Measurements from ENCODE around the gene DCUN1D4. TPM values are rescaled to one million over a fixed set of nuclear protein-coding genes. Genes with fewer than 3 reads are reported as not detected.

Gene DCUN1D4
- total RNA-seq (10 to 100 TPM; 35.2 to 86.0 TPM), polyA plus RNA-seq (ENCODE audit: insufficient read length in 2 of 2) (10 to 100 TPM; 45.8 to 52.1 TPM)
- long read RNA-seq, donor 1, full-length matches to known transcripts: 11 of 18 reads
- long read RNA-seq, donor 1, partial matches to known transcripts: 7 of 18 reads
- long read RNA-seq, donor 1, other reads (novel, unspliced or antisense): 0 of 18 reads
- long read RNA-seq, donor 2, full-length matches to known transcripts: 3 of 3 reads
- long read RNA-seq, donor 2, partial matches to known transcripts: 0 of 3 reads
- long read RNA-seq, donor 2, other reads (novel, unspliced or antisense): 0 of 3 reads
- long read RNA-seq, donor 3, full-length matches to known transcripts: 3 of 3 reads
- long read RNA-seq, donor 3, partial matches to known transcripts: 0 of 3 reads
- long read RNA-seq, donor 3, other reads (novel, unspliced or antisense): 0 of 3 reads
- long read RNA-seq, donor 4, full-length matches to known transcripts: 6 of 6 reads
- long read RNA-seq, donor 4, partial matches to known transcripts: 0 of 6 reads
- long read RNA-seq, donor 4, other reads (novel, unspliced or antisense): 0 of 6 reads

DNA sequence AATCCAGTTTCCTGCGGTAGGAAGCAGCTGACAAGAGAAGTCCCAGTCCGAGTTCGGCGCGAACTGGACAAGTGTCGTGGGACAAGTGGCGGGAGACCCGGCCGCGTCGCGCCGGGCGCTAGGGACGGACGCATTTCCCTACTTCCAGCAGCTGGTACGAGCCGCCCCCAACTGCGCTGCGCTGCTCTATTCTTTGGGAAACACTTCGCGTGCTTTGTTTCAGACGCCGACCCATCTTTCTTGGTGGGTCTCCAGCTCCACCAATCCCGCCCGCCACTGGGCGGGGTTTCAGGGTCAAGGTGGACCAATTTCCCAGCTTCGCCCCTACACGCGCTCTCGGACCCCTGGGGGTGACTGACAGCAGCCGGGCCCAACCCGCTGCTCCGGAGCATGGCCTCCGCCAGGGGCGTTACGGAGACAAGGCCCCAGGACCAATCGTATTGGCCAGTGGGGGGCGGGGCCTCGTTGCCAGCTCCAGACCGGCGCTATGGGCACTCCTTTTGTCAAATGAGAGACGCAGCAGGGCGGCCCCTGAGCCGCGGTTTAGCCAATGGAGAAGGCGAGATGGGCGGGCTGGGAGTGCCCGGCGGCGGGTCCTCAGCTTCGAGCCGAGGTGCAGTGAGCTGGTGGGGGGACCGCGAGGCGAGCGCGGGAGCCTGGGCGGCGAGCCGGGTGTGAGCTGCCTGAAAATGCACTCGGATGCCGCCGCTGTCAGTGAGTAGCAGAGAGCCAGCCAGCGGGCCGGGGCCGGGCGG is at the start of gene DCUN1D4:
Gene DCUN1D4 (plus strand): TSS at position 600 of the 755 bp plus-strand sequence. CDS start 90 bp downstream, at position 690.
- peak; percentile 94 to 100 (median 98) for DNase-seq (ENCODE audit: low read depth in 4 of 6, low spot score in 6 of 6)
- H3K27ac ChIP-seq (ENCODE audit: low read depth, low read length): peak within 1 kb of the TSS; percentile 86
- H3K36me3 ChIP-seq (ENCODE audit: control insufficient read depth, insufficient read depth, low read length): no peaks in the 10 kb centered on the region
- H3K4me3 ChIP-seq (ENCODE audit: low read depth, low read length): peak within 1 kb of the TSS; percentile 86
- no peaks in the 10 kb centered on the region for H3K9me3 ChIP-seq (ENCODE audit: control insufficient read depth, insufficient read depth, low read length)
- WGBS (ENCODE audit: insufficient coverage): under 1% methylated on average over 68 of the region's 68 CpGs
- H3K27me3 ChIP-seq (ENCODE audit: control insufficient read depth, insufficient read depth, low read length): no peaks in the 10 kb centered on the region
- peaks cover 9% of the 10 kb centered on the region for H3K4me1 ChIP-seq (ENCODE audit: control insufficient read depth, insufficient read depth, low read length)

DNA sequence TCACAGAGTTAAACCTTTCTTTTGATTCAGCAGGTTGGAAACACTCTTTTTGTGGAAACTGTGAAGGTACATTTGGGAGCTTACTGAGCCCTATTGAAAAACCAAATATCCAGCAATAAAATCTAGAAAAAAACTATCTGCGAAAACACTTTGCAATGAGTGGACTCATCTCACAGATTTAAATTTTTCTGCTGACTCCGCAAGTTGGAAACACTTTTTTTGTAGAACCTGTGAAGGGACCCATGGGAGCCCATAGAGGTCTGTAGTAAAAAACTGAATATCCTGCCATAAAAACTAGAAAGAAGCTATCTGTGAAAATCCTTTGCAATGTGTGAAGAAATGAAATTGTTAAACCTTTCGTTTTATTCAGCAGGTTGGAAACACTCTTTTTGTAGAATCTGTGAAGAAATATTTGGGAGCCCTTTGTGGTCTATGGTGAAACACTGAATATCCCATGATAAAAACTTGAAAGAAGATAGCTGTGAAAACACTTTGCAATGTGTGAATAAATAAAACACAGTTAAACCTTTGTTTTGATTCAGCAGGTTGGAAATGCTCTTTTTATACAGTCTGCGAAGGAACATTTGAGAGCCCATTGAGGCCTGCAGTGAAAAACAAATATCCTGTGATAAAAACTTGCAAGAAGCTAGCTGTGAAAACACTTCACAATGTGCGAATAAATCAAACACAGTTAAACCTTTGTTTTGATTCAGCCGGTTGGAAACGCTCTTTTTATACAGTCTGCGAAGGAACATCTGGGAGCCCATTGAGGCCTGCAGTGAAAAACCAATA is 22.3 kb upstream of the DCUN1D4 start:
- WGBS (ENCODE audit: insufficient coverage): 50% methylated on average over 1 of the region's 8 CpGs
- no peaks in the 10 kb centered on the region for H3K4me1 ChIP-seq (ENCODE audit: control insufficient read depth, insufficient read depth, low read length)

GRCh38 chr4:51825341-51825740 is 17.6 kb upstream of the DCUN1D4 start:
- Histone ChIP-seq H3K4me1 (ENCODE audit: control insufficient read depth, insufficient read depth, low read length) (no peaks in the 10 kb centered on the region), H3K4me3 (ENCODE audit: low read depth, low read length) (no peak overlapping the region), H3K9me3 (ENCODE audit: control insufficient read depth, insufficient read depth, low read length) (no peaks in the 10 kb centered on the region), H3K27ac (ENCODE audit: low read depth, low read length) (no peak overlapping the region), H3K36me3 (ENCODE audit: control insufficient read depth, insufficient read depth, low read length) (no peaks in the 10 kb centered on the region), H3K27me3 (ENCODE audit: control insufficient read depth, insufficient read depth, low read length) (no peaks in the 10 kb centered on the region)
- no peak for DNase-seq (ENCODE audit: low read depth in 4 of 6, low spot score in 6 of 6)
- no CpG with 5 or more reads among the region's 5 CpGs for WGBS (ENCODE audit: insufficient coverage)

More for the DNA sequence above, 22.3 kb upstream of the DCUN1D4 start:
- no peaks in the 10 kb centered on the region for H3K36me3 ChIP-seq (ENCODE audit: control insufficient read depth, insufficient read depth, low read length)
- peaks cover 3% of the 10 kb centered on the region for H3K9me3 ChIP-seq (ENCODE audit: control insufficient read depth, insufficient read depth, low read length)
- H3K27ac ChIP-seq (ENCODE audit: low read depth, low read length): no peak overlapping the region
- H3K27me3 ChIP-seq (ENCODE audit: control insufficient read depth, insufficient read depth, low read length): no peaks in the 10 kb centered on the region
- DNase-seq (ENCODE audit: low read depth in 4 of 6, low spot score in 6 of 6): no peak
- H3K4me3 ChIP-seq (ENCODE audit: low read depth, low read length): no peak overlapping the region

DNA sequence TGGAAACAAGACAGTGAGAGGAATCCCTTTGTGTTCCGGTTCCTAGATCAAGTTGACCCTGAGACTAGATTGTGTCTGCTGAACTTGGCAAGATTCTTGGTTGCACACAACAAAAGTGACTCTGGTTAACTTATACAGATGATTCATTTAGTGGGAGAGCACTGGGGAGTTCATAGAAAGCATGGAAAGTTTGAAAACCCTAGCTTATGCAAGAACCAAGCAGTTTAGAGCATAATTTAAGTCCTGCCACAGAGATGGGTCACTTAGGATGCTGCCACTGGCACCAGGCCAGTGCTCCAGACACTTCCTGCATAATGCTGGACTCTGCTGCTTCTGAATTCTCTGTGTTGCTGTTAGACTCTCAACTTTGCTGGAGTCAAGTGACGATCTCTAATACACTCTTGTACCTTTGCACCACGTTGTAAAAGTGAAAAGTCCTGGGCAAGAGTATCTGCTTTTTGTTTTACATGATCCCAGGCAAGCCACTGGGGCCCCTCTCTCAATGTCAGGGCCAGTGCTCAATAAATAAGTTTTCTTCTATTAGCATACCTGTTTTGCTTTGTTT is 12.7 kb upstream of the DCUN1D4 start:
- no peak overlapping the region for H3K4me3 ChIP-seq (ENCODE audit: low read depth, low read length)
- no peaks in the 10 kb centered on the region for H3K36me3 ChIP-seq (ENCODE audit: control insufficient read depth, insufficient read depth, low read length)
- DNase-seq (ENCODE audit: low read depth in 4 of 6, low spot score in 6 of 6): no peak
- no peaks in the 10 kb centered on the region for H3K4me1 ChIP-seq (ENCODE audit: control insufficient read depth, insufficient read depth, low read length)
- no peaks in the 10 kb centered on the region for H3K9me3 ChIP-seq (ENCODE audit: control insufficient read depth, insufficient read depth, low read length)
- H3K27me3 ChIP-seq (ENCODE audit: control insufficient read depth, insufficient read depth, low read length): no peaks in the 10 kb centered on the region
- 60% methylated on average over 1 of the region's 3 CpGs for WGBS (ENCODE audit: insufficient coverage)
- no peak overlapping the region for H3K27ac ChIP-seq (ENCODE audit: low read depth, low read length)

GRCh38 chr4:51831133-51831532 is 11.8 kb upstream of the DCUN1D4 start:
- H3K4me3 ChIP-seq (ENCODE audit: low read depth, low read length): no peak overlapping the region
- DNase-seq (ENCODE audit: low read depth in 4 of 6, low spot score in 6 of 6): peak in 2 of 6 donors; percentile 26 to 40
- WGBS (ENCODE audit: insufficient coverage): no CpG with 5 or more reads among the region's 3 CpGs

GRCh38 chr4:51833236-51833635 is 9.7 kb upstream of the DCUN1D4 start:
- H3K27me3 ChIP-seq (ENCODE audit: control insufficient read depth, insufficient read depth, low read length): no peaks in the 10 kb centered on the region
- no peak for DNase-seq (ENCODE audit: low read depth in 4 of 6, low spot score in 6 of 6)
- no peak overlapping the region for H3K27ac ChIP-seq (ENCODE audit: low read depth, low read length)
- peaks cover 5% of the 10 kb centered on the region for H3K4me1 ChIP-seq (ENCODE audit: control insufficient read depth, insufficient read depth, low read length)
- no peaks in the 10 kb centered on the region for H3K9me3 ChIP-seq (ENCODE audit: control insufficient read depth, insufficient read depth, low read length)
- H3K4me3 ChIP-seq (ENCODE audit: low read depth, low read length): no peak overlapping the region
- no peaks in the 10 kb centered on the region for H3K36me3 ChIP-seq (ENCODE audit: control insufficient read depth, insufficient read depth, low read length)

More at GRCh38 chr4:51831133-51831532, 11.8 kb upstream of the DCUN1D4 start:
- Histone ChIP-seq H3K27ac (ENCODE audit: low read depth, low read length) (no peak overlapping the region), H3K9me3 (ENCODE audit: control insufficient read depth, insufficient read depth, low read length) (no peaks in the 10 kb centered on the region), H3K27me3 (ENCODE audit: control insufficient read depth, insufficient read depth, low read length) (no peaks in the 10 kb centered on the region), H3K36me3 (ENCODE audit: control insufficient read depth, insufficient read depth, low read length) (no peaks in the 10 kb centered on the region), H3K4me1 (ENCODE audit: control insufficient read depth, insufficient read depth, low read length) (no peaks in the 10 kb centered on the region)

- DNase-seq (ENCODE audit: low read depth in 4 of 6, low spot score in 6 of 6): no peak
- Histone ChIP-seq H3K4me1 (ENCODE audit: control insufficient read depth, insufficient read depth, low read length) (peaks cover 5% of the 10 kb centered on the region), H3K27ac (ENCODE audit: low read depth, low read length) (no peak overlapping the region), H3K9me3 (ENCODE audit: control insufficient read depth, insufficient read depth, low read length) (no peaks in the 10 kb centered on the region), H3K36me3 (ENCODE audit: control insufficient read depth, insufficient read depth, low read length) (no peaks in the 10 kb centered on the region), H3K4me3 (ENCODE audit: low read depth, low read length) (no peak overlapping the region), H3K27me3 (ENCODE audit: control insufficient read depth, insufficient read depth, low read length) (no peaks in the 10 kb centered on the region)
- WGBS (ENCODE audit: insufficient coverage): no CpG with 5 or more reads among the region's 1 CpG
Measured at GRCh38 chr4:51835079-51835478, 7.9 kb upstream of the DCUN1D4 start.

DNA sequence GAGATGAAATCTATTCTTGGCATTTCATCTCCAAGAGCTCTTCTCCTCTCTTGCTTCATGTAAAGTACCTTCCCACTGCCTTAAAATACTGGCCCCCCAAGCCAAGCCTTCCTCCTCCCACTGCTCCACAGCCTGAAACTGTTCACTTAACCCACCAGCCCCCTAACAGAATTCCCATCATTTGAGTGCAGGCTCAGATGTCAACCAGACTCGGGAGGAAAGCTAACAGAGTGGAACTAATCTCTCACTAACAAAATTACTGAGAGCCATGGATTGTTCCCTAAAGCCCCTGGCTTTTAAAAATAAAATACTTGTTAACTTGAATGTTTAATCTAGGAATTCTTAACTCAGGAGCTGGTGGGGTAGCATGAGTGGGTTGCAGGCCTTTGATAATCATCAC is 7.1 kb upstream of the DCUN1D4 start:
- no peaks in the 10 kb centered on the region for H3K36me3 ChIP-seq (ENCODE audit: control insufficient read depth, insufficient read depth, low read length)
- no peaks in the 10 kb centered on the region for H3K27me3 ChIP-seq (ENCODE audit: control insufficient read depth, insufficient read depth, low read length)
- no CpG with 5 or more reads among the region's 1 CpG for WGBS (ENCODE audit: insufficient coverage)
- no peak overlapping the region for H3K4me3 ChIP-seq (ENCODE audit: low read depth, low read length)
- peak in 1 of 6 donors; percentile 59 for DNase-seq (ENCODE audit: low read depth in 4 of 6, low spot score in 6 of 6)
- H3K9me3 ChIP-seq (ENCODE audit: control insufficient read depth, insufficient read depth, low read length): no peaks in the 10 kb centered on the region
- no peak overlapping the region for H3K27ac ChIP-seq (ENCODE audit: low read depth, low read length)
- H3K4me1 ChIP-seq (ENCODE audit: control insufficient read depth, insufficient read depth, low read length): peaks cover 5% of the 10 kb centered on the region

DNA sequence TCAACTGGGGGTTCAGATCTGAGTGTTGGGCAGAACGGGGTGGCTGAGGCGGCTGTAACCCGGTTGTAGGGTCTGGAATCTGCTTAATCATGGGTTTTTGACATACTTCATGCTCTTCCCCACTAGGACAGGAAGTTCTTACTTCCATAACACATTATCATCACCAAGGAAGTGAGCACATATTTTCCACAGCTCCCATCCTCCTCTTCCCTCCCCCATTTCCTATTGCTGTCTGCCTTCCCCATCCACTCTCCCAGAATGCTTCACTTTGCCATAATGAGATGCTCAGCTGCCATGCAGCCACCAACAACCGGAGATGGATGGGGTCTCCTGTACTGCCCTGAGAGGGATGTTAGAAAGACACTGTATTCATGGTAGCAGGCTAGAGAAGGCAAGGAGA is 6.4 kb upstream of the DCUN1D4 start:
- 80% methylated on average over 1 of the region's 4 CpGs for WGBS (ENCODE audit: insufficient coverage)
- no peak overlapping the region for H3K4me3 ChIP-seq (ENCODE audit: low read depth, low read length)
- H3K36me3 ChIP-seq (ENCODE audit: control insufficient read depth, insufficient read depth, low read length): no peaks in the 10 kb centered on the region
- DNase-seq (ENCODE audit: low read depth in 4 of 6, low spot score in 6 of 6): peak in 2 of 6 donors; percentile 16 to 49
- peaks cover 5% of the 10 kb centered on the region for H3K4me1 ChIP-seq (ENCODE audit: control insufficient read depth, insufficient read depth, low read length)
- H3K27me3 ChIP-seq (ENCODE audit: control insufficient read depth, insufficient read depth, low read length): no peaks in the 10 kb centered on the region
- H3K27ac ChIP-seq (ENCODE audit: low read depth, low read length): no peak overlapping the region
- H3K9me3 ChIP-seq (ENCODE audit: control insufficient read depth, insufficient read depth, low read length): no peaks in the 10 kb centered on the region
